ENCODE measurements around the gene CPB2.
A peak's percentile ranks its signal among the peaks of the same experiment; 100 is the strongest.

CPB2 gene

GRCh38 chr13:46127358-46128023 lies 22.7 kb upstream of the CPB2 start:
- no peak for DNase-seq (ENCODE audit: low read depth in 2 of 2)

GRCh38 chr13:46126552-46127357 lies 21.9 kb upstream of the CPB2 start:
- DNase-seq (ENCODE audit: low read depth in 2 of 2): peak in 1 of 2 donors; percentile 36

GRCh38 chr13:46126056-46126455 lies 21.2 kb upstream of the CPB2 start:
- no peak for DNase-seq (ENCODE audit: low read depth in 2 of 2)

GRCh38 chr13:46124967-46125933 lies 20.4 kb upstream of the CPB2 start:
- DNase-seq (ENCODE audit: low read depth in 2 of 2): no peak

- no peak for DNase-seq (ENCODE audit: low read depth in 2 of 2)
Observed at GRCh38 chr13:46124531-46124966, 19.7 kb upstream of the CPB2 start.

- DNase-seq (ENCODE audit: low read depth in 2 of 2): no peak
Observed at GRCh38 chr13:46122304-46122703, 17.5 kb upstream of the CPB2 start.

GRCh38 chr13:46121597-46122163 lies 16.8 kb upstream of the CPB2 start:
- no peak for DNase-seq (ENCODE audit: low read depth in 2 of 2)

GRCh38 chr13:46121033-46121432 lies 16.2 kb upstream of the CPB2 start:
- DNase-seq (ENCODE audit: low read depth in 2 of 2): no peak

- DNase-seq (ENCODE audit: low read depth in 2 of 2): no peak
Observed at GRCh38 chr13:46119883-46120614, 15.2 kb upstream of the CPB2 start.

GRCh38 chr13:46116653-46117502 lies 12.0 kb upstream of the CPB2 start:
- no peak for DNase-seq (ENCODE audit: low read depth in 2 of 2)

GRCh38 chr13:46114613-46115012 lies 9.8 kb upstream of the CPB2 start:
- no peak for DNase-seq (ENCODE audit: low read depth in 2 of 2)

GRCh38 chr13:46113596-46113995 lies 8.8 kb upstream of the CPB2 start:
- no peak for DNase-seq (ENCODE audit: low read depth in 2 of 2)

GRCh38 chr13:46111151-46111550 lies 6.3 kb upstream of the CPB2 start:
- no peak for DNase-seq (ENCODE audit: low read depth in 2 of 2)

GRCh38 chr13:46109451-46109850 lies 4.6 kb upstream of the CPB2 start:
- DNase-seq (ENCODE audit: low read depth in 2 of 2): no peak

- DNase-seq (ENCODE audit: low read depth in 2 of 2): no peak
Observed at GRCh38 chr13:46106839-46107371, 2.1 kb upstream of the CPB2 start.

GRCh38 chr13:46103037-46103436 lies 1.8 kb downstream of the CPB2 start:
- no peak for DNase-seq (ENCODE audit: low read depth in 2 of 2)

GRCh38 chr13:46102255-46102605 lies 2.6 kb downstream of the CPB2 start:
- no peak for DNase-seq (ENCODE audit: low read depth in 2 of 2)

- DNase-seq (ENCODE audit: low read depth in 2 of 2): no peak
Observed at GRCh38 chr13:46101484-46102254, 3.2 kb downstream of the CPB2 start.

GRCh38 chr13:46101002-46101401 lies 3.8 kb downstream of the CPB2 start:
- no peak for DNase-seq (ENCODE audit: low read depth in 2 of 2)
